Endothelial cell of umbilical vein (primary cell): ENCODE measurements around the gene TNFAIP6.
A peak's percentile ranks its signal among the peaks of the same experiment; 100 is the strongest.

Source experiments
- EZH2 ChIP-seq: IDR thresholded peaks from 2 replicates; pipeline ENCODE4 v1.6.1; 2012; ENCODE audit warnings: borderline replicate concordance, low read depth, mild to moderate bottlenecking, moderate library complexity, low read length, inconsistent platforms; ENCODE audit not compliant: severe bottlenecking
- JUN ChIP-seq: IDR thresholded peaks from 2 replicates; pipeline ENCODE4 v1.6.1; 2011; ENCODE audit warnings: borderline replicate concordance, low read depth; ENCODE audit not compliant: insufficient read length, insufficient read depth
- POLR2A ChIP-seq: IDR thresholded peaks from 2 replicates; pipeline ENCODE4 v1.6.1; 2012; ENCODE audit warnings: low read depth, mild to moderate bottlenecking, control low read depth, low read length
- POLR2AphosphoS5 ChIP-seq: IDR thresholded peaks from 2 replicates; pipeline ENCODE4 v1.6.1; 2012; ENCODE audit warnings: low read depth, mild to moderate bottlenecking, control low read depth, low read length, moderate library complexity; ENCODE audit not compliant: insufficient read depth
- TF ChIP-seq, protein P1 (sequence below), 2 donors: IDR thresholded peaks; 1 replicate in 1 of 2; 2 replicates in 1 of 2; pipeline ENCODE4 v1.5.1; 2011; ENCODE audit warnings: low read length in 2 of 2, mild to moderate bottlenecking in 2 of 2, moderate library complexity in 2 of 2, control low read depth in 1 of 2, inconsistent platforms in 1 of 2, low read depth in 1 of 2; ENCODE audit not compliant: insufficient read depth in 1 of 2; ENCODE audit errors: extremely low read depth in 1 of 2
- TF ChIP-seq, protein P2 (sequence below): IDR thresholded peaks from 2 replicates; pipeline ENCODE4 v1.6.1; 2011; ENCODE audit not compliant: insufficient read depth, insufficient read length

DNA sequence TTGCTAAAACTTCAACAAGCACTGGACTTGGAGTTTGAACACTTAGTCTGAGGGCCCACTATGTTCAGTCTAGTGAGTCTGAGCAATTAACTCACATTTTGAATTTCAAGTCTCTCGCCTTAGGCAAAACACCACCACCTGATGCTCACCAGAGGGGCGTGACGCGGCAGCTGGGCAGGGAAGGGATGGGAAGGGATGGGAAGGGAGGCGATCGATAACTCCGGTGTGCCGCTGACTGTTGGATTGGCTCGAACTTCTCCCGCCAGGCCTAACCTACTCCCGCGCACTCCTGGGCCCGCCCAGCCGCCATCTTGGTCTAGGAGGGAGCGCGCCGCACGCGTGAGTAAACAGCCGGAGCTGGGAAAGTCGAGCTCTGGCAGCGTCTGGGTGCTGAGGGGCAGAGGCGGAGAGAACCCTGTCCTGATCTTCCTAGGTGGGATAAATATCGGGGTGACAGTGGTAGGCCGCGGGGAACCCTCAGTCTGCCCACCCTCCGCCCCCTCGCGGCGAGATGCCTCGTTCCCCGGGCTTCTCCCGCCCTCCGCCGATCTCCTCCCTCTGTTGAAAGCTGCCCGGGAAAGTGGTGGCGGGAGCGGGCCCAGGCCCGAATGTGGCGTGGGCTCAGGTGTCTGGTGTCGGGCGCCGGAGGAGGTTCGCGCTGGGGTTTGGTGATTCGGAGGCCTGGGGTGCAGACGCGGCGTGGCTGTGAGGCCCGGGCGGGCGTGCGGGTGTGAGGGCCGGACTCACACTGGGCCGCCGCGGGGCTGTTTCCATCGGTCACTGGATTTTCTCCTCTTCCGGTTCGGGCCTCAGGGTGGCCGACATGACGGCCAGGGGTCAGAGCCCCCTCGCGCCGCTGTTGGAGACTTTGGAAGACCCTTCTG, 52.5 kb downstream of the TNFAIP6 start, which contains the start of gene RIF1:
- peak; percentile 77 for TF ChIP-seq POLR2A
- TF ChIP-seq EZH2 = no peak
- TF ChIP-seq JUN = no peak
- TF ChIP-seq, protein P1, sequence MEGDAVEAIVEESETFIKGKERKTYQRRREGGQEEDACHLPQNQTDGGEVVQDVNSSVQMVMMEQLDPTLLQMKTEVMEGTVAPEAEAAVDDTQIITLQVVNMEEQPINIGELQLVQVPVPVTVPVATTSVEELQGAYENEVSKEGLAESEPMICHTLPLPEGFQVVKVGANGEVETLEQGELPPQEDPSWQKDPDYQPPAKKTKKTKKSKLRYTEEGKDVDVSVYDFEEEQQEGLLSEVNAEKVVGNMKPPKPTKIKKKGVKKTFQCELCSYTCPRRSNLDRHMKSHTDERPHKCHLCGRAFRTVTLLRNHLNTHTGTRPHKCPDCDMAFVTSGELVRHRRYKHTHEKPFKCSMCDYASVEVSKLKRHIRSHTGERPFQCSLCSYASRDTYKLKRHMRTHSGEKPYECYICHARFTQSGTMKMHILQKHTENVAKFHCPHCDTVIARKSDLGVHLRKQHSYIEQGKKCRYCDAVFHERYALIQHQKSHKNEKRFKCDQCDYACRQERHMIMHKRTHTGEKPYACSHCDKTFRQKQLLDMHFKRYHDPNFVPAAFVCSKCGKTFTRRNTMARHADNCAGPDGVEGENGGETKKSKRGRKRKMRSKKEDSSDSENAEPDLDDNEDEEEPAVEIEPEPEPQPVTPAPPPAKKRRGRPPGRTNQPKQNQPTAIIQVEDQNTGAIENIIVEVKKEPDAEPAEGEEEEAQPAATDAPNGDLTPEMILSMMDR (IDR thresholded peaks at IDR 0.05; ENCODE audit: extremely low read depth in 1 of 2, insufficient read depth in 1 of 2, low read depth in 1 of 2, low read length in 2 of 2) = peak; percentile 50 to 79
- TF ChIP-seq, protein P2, sequence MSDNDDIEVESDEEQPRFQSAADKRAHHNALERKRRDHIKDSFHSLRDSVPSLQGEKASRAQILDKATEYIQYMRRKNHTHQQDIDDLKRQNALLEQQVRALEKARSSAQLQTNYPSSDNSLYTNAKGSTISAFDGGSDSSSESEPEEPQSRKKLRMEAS = peak; percentile 12
- TF ChIP-seq POLR2AphosphoS5 = peak; percentile 88
